CD4-positive, alpha-beta T cell treated with Interleukin-4 for 1 hour (primary cell): ENCODE results near the gene DEFB108B.
A peak's percentile ranks its signal among the peaks of the same experiment; 100 is the strongest.
"Not testable (repeated sequence)": the region's sequence is repeated elsewhere in the genome, so short reads cannot be mapped to it uniquely, and the experiment has no call there.

Experiments used
- DNase-seq, 2 donors: peaks; one replicate each; pipeline ENCODE4 v3.0.0-alpha.2; 2020 to 2022

The DEFB108B gene

DNA sequence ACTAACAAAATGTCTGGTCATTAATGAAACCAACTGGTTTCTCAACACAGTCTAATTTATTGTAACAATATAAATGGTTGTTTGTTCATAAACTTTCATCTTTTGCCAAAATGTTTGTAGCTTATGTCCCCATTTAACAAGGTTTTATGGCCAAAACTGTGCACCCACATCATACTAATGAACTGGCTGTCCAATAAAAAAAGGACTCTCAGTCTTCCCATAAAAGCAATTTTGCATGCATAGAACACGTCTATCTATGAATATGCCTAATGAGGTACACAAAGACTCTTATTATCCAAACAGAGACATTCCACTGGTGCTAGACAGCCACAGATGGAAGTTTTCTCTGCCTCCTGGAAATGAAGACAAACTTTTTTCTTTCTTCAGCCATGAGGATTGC, at the start of gene DEFB108B:
DEFB108B (plus strand) TSS at position 390 of the 400 bp plus-strand sequence; CDS start at position 390, 0 bp downstream.
- not testable (repeated sequence) for DNase-seq

DNA sequence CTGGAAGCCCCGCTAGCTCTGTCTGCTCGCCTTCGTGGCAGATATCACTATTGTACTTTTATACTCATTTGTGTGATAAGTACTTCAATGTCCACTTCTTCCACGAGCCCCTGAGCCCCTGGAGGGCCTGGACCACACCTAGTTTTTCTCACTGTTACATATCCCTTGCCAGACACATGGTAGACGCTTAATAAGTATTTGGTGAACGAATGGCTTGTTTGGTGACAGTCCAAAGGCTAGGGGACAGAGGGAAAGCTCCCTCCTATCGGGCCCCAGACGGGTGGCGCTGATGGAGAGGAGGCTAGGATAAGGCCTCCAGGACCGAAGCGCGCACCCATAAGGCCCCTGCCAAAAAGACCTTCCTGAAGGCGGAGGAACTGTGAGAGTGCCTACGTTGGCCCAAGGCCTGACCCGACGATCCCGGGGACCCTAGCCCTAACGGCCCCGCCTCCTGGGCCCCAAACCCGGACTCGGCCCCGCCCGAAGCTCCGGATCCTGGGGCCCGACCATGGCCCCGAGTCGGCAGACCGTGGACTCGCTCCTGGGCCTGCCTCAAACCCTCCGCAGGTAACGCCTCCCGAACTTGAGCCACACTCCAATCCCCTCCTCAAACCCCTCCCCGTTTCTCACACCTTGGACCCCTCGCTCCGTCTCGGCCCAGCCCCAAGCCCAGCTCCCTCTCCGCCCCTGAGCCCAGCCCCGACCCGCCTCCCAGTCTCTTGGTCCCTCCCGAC, 46.7 kb upstream of the DEFB108B start:
- not testable (repeated sequence) for DNase-seq

GRCh38 chr11:71786848-71787097, 46.2 kb upstream of the DEFB108B start:
- peak; percentile 99 for DNase-seq

- peak; percentile 93 to 96 for DNase-seq
Measured at GRCh38 chr11:71787098-71787823, 45.7 kb upstream of the DEFB108B start.

GRCh38 chr11:71787824-71788454, 45.1 kb upstream of the DEFB108B start:
- DNase-seq = peak; percentile 19 to 31

DNA sequence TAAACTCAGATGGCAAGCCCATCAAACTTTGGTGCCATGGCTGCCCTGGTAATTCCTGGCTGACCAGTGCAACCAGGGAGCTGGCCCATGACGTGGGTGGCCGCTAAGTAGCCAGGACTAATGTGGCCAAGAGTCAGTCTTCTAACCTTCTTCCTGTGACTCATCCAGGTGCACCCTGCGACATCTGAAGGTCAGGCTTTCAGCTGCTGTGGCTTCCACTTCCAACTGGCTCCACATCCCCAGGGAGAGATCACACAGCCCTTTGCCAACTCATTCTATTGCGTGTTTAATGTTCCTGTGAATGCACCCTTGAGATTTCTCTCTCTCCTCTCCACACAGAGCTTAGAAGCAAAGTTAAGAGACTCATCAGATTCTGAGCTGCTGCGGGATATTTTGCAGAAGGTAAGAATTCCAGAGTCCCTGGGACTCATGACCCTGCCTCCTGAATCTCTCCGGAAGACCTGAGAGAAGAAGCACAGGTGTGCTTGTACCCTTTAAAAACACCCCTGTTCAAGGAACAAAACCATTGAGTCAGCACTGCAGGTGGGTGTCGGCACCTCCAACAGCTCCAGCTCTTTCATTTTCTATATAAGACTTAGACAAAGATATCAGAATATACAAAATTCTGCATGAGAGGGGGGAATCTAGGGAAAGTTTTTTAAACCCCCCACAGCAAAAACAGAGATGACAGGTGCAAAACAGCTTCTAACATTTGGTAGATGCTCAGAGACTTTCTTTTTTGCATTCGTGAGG, 43.4 kb upstream of the DEFB108B start:
- not testable (repeated sequence) for DNase-seq

GRCh38 chr11:71791111-71791510, 41.9 kb upstream of the DEFB108B start:
- not testable (repeated sequence) for DNase-seq

DNA sequence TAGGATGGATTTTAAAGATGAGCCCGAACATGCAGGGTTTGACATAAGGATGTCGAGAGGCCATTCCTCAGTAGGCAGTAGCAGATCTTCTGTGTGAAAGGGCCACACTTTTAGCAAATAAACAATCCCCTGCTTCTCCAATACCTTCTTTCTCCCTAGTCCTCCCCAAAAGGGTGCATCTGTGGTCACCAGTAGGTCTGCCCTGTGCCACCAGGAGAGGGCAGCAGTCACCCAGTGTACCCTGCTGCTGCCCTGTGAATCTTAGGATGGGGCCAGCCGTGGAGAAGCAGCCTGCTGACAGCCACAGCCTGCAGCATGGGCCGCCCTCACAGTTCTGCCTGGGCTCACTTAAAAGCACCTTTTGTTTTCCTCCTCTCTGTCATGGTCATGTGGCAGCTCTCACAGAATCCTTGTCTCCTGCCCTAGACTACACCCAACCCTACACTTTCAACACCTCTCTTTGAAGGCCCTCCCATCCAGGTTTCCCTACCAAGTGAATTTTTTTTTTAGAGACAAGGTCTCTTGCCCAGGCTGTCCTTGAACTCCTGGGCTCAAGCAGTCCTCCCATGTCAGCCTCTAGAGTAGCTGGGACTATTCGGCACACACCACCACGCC, 40.3 kb upstream of the DEFB108B start:
- DNase-seq = peak; percentile 71 to 72

DNA sequence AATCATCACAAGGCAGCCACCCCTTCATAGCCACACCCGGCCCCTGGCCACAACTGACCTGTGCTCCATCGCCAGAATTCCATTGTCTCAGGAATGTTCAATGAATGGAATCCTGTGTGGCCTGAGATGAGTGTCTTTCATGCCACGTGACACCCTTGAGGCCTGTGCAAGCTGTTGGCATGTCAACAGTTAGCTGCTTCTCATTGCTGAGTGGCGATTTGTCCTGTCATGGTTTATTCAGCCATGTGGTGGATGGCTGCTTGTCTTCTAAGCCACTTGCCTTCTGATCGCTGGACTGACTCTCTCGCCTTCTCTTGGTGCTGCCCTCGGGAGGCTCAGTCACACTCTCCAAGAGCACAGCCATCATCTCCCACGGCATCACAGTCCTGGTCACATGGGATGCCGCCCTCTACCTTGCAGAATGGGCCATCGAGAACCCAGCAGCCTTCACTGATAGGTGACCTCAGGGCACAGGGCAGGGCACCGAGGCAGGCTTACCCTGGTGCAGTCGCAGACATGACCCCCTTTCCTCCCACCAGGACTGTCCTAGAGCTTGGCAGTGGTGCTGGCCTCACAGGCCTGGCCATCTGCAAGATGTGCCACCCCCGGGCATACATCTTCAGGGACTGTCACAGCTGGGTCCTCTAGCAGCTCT, 38.5 kb upstream of the DEFB108B start:
- DNase-seq = not testable (repeated sequence)

- DNase-seq = not testable (repeated sequence)
Measured at GRCh38 chr11:71795236-71795635, 37.8 kb upstream of the DEFB108B start.

GRCh38 chr11:71796016-71796415, 37.0 kb upstream of the DEFB108B start:
- DNase-seq = not testable (repeated sequence)

DNA sequence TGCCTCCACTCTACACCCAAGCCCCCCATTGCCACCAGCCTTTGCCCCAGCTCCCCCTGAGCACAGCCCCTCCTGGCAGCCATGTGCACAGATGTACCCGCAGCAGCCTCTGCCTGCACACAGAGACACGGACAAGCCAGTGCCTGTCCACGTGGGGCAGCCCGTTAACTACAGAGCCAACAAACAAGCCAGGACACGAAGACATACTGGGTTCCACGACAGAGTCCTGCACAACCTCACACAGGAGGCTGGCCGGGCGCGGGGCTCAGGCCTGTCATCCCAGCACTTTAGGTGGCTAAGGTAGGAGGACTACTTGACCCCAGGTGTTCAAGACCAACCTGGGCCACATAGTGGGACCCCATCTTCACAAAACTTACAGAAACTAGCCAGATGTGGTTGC, 36.2 kb upstream of the DEFB108B start:
- DNase-seq = not testable (repeated sequence)

- DNase-seq = not testable (repeated sequence)
Measured at GRCh38 chr11:71799556-71800128, 33.4 kb upstream of the DEFB108B start.

DNA sequence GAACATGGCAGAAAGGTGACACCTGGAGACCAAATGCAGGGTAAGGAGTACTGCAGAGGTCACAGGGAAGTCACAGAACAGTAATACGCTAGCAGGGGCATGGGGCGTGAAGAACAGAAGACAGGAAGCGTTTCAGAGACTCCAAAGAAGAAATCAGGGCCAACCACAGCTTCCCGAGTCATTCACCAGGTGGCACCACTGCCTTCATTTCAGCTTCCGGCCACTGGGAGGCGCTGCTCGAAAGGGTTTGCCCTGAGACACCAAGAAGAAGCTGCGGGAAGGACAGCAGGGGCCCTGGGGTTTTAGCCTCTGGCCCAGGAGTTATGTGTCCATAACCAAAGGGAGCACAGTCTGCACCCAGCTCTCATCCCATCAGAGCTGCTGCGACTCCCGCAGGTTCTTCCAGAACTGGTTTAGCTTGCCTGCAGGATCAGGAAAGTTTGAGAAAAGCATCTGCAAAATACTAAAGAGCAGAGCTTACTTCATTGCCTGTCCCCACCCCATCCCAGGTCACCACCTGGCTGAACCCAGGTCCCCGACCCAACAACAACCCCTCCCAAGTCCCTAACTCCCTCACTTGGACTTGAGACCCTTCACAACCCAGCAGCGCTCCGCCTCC, 32.6 kb upstream of the DEFB108B start:
- DNase-seq = peak; percentile 85 to 88

GRCh38 chr11:71801026-71801425, 32.0 kb upstream of the DEFB108B start:
- DNase-seq = not testable (repeated sequence)

DNA sequence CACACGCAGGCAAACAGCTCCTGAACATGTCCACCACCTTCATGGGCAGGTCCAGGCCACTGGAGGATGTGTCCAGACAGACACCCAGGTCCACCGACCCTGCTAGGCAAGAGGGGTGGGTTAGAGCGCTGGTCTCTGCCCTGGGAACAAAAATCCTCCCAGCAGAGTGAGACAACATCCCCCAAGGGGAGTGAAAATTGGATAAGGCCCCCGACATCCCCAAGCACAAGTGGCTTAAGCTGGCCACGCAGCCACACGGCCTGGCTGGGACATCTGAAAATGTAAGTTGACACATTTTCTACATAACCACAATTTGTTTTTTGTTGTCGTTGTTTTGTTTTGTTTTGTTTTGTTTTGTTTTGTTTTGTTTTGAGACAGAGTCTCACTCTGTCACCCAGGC, 30.1 kb upstream of the DEFB108B start:
- not testable (repeated sequence) for DNase-seq

GRCh38 chr11:71804158-71804947, 28.6 kb upstream of the DEFB108B start:
- DNase-seq = not testable (repeated sequence)

- not testable (repeated sequence) for DNase-seq
Measured at GRCh38 chr11:71812529-71812928, 20.5 kb upstream of the DEFB108B start.

DNA sequence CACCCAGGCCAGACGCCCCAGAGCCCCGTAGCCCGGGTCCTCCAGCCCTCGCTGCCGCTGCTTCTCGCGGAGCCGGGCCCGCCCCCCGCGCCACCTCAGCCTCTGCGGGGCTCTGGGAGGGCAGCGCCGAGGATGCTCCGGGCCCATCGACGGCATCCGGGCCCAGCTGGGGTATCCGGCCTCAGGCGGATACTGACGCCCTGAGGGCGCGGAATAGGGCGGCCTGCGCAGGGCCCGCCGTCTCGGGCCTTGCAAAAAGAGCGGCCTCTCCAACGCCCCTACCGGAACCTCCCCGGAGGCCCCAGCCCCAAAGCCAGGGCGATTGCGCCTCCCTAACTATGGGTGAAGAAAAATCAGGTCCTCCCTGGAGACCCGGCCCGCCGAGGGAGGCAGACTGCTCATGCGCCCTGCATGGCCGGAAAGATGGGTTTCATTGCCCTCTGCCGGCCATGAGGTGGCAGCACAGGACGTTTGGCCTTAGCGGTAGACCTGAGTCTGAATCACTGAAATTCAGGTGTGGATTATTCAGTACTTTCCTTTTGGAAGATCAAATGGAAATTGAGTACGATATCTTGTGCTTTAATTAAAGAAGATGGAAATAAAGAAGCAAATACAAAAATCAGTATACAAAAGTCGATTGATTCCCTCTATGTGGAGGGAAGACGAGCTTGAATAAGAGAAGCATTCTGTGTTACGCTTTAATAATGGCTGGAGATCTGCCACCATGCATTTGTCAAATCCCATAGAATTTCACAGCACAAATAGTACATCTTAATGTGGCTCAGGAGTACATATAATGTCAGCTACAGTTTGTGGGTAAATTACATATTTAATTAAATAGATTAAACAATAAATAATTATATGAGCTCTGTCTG, 19.3 kb upstream of the DEFB108B start:
- DNase-seq = peak; percentile 86 to 88
